Neural crest cell (in vitro differentiated cells): ENCODE measurements around the gene ZNF341. TPM values are rescaled to one million over a fixed set of nuclear protein-coding genes. Genes with fewer than 3 reads are reported as not detected.

Experiments used
- DNase-seq: peaks from one replicate; pipeline ENCODE4 v3.0.0; 2021; ENCODE audit warnings: low read depth, mixed read lengths, low spot score
- H3K27ac Mint-ChIP-seq: one replicate; pipeline ENCODE4 v1.8.0; 2021; ENCODE audit warnings: mild to moderate bottlenecking, mixed read lengths; ENCODE audit not compliant: unreplicated experiment
- H3K27me3 Mint-ChIP-seq: 2 replicates; pipeline ENCODE4 v1.8.0; 2021; ENCODE audit warnings: low read depth, mild to moderate bottlenecking, mixed read lengths
- H3K36me3 Mint-ChIP-seq: 2 replicates; pipeline ENCODE4 v1.8.0; 2021; ENCODE audit warnings: low read depth, mild to moderate bottlenecking, mixed read lengths
- H3K4me1 Mint-ChIP-seq: 2 replicates; pipeline ENCODE4 v1.8.0; 2021; ENCODE audit warnings: mixed read lengths
- H3K4me3 Mint-ChIP-seq: one replicate; pipeline ENCODE4 v1.8.0; 2021; ENCODE audit warnings: mild to moderate bottlenecking, mixed read lengths
- H3K9me3 Mint-ChIP-seq: 2 replicates; pipeline ENCODE4 v1.8.0; 2021; ENCODE audit warnings: mixed read lengths
- CTCF ChIP-seq: fragments of 200-600 bp; sonication (generic); conservative IDR thresholded peaks from 2 replicates; pipeline ENCODE4 v1.5.0; 2021; ENCODE audit warnings: antibody characterized with exemption, mild to moderate bottlenecking
- total RNA-seq: library from RNA; stranded (reverse); gene quantifications from 2 replicates; pipeline ENCODE4 v1.2.1, GENCODE V29; 2021

ZNF341 gene
- total RNA-seq, 1 donor from 2014 or later: 5.1 TPM

- TF ChIP-seq CTCF: no peak
- no peak overlapping the region for H3K27ac Mint-ChIP-seq
- H3K36me3 Mint-ChIP-seq: no peaks in the 10 kb centered on the region
- peaks cover 19% of the 10 kb centered on the region for H3K4me1 Mint-ChIP-seq
- no peak for DNase-seq
- peak overlapping the region; percentile 0 for H3K4me3 Mint-ChIP-seq
- no peaks in the 10 kb centered on the region for H3K9me3 Mint-ChIP-seq
- H3K27me3 Mint-ChIP-seq: no peaks in the 10 kb centered on the region
Measured at GRCh38 chr20:33728463-33728862, 3.3 kb upstream of the ZNF341 start.

DNA sequence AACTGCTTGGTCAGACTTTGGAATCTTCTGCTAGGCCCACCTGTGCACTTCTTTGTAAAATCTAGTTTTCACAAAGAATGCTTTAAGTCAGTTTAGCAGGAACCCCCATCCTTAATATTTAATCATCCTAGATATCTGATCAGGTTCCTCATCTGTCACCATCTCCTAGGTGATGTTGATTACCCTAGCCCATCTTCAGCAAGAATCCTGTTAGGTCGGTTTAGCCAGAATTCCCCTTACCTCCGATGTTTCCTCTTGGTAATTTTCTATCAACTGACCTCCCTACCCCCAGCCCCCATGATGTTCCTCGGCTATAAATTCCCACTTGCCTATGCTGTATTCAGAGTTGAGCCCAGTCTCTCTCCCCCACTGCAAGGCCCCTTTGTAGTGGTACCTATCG is 2.7 kb upstream of the ZNF341 start:
- no peak for TF ChIP-seq CTCF
- no peak for DNase-seq
- Mint-ChIP-seq H3K36me3 (peaks cover 5% of the 10 kb centered on the region), H3K27ac (no peak overlapping the region), H3K4me3 (peak overlapping the region; percentile 41), H3K4me1 (peaks cover 25% of the 10 kb centered on the region), H3K27me3 (no peaks in the 10 kb centered on the region), H3K9me3 (peaks cover 3% of the 10 kb centered on the region)

DNA sequence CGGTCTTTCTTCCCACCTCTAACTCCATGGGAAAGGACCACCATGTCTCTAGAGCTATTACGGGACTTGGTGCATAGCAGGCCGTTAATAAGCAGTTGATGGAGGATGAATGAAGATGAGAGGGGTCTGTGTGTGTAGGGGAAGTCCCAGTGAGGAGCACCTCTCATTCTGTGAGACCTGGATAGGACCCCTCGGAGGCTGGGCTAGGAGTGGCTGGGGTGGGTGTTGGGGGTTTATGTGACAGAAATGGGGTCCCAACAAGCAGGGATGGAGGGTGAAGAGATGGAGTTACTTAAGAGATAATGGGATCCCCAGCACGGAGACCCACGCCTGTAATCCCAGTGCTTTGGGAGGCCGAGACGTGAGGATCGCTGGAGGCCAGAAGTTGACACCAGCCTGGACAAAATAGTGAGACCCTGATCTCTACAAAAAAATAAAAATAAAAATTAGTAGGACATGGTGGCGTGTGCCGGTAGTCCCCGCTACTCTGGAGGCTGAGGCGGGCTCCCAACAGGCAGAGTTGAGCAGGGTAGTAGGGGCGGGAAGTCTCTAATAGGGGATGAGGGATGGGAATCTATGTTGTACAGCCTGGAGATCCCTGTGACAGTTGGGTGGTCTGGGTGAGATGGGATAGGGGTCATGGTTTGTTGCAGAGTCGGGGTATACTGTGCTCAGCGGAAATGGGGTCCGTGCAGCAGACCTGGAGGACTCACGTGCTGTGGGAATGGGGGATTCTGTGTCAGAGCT is 677 bp upstream of the ZNF341 start:
- peaks cover 9% of the 10 kb centered on the region for H3K36me3 Mint-ChIP-seq
- H3K9me3 Mint-ChIP-seq: peaks cover 8% of the 10 kb centered on the region
- peaks cover 25% of the 10 kb centered on the region for H3K4me1 Mint-ChIP-seq
- peak overlapping the region; percentile 87 for H3K4me3 Mint-ChIP-seq
- DNase-seq: no peak
- no peak for TF ChIP-seq CTCF
- no peaks in the 10 kb centered on the region for H3K27me3 Mint-ChIP-seq
- peak overlapping the region; percentile 90 for H3K27ac Mint-ChIP-seq

- Mint-ChIP-seq H3K4me1 (peaks cover 25% of the 10 kb centered on the region), H3K27me3 (no peaks in the 10 kb centered on the region), H3K27ac (peak overlapping the region; percentile 35), H3K4me3 (peak overlapping the region; percentile 84), H3K36me3 (peaks cover 18% of the 10 kb centered on the region), H3K9me3 (peaks cover 16% of the 10 kb centered on the region)
- TF ChIP-seq CTCF: no peak
- DNase-seq: no peak
Measured at GRCh38 chr20:33732166-33732970, 572 bp downstream of the ZNF341 start.

DNA sequence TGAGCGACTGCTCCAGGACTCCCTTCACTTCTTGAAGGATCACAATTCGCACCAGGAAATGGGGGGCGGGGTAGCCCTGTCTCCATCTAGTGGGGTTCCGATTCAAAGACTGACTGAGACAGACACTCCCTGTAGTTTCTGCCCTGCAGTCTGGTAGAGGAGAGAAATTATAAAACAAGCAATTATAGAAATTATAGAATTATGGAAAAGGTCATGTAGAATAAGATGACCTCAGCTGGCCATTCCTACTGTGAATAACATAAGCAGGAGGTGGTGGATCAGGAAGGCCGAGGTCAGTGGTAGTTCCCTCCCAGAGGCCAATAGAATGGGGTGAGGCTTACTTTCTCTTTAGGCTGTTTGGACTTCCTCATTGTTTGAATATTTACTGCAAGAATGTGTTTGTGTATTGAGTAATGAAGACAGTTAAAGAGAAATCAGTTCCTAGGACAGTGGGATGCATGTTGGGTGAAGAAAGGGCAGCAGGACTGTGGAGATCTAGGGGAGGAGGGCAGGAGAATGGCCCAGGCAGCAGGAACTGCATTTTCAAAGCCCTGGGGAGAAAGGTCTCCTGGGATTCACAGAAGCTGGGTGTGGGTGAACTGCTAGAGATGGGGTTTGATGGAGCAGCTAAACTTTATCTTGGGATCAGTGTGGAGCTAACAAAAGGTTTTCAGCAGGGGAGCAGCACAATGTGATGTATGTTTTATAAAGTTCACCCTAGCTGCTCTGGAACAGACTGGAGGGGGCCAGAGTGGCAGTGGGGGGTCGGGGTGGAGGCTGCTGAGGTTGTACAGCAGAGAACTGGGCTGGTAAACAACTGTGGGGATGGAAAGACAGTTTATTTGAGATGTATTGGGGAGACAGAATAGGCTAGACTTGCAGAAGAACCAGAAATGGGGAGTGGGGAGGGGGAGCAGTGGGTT is 2.1 kb downstream of the ZNF341 start:
- Mint-ChIP-seq H3K4me1 (peaks cover 30% of the 10 kb centered on the region), H3K36me3 (peaks cover 25% of the 10 kb centered on the region), H3K27ac (peak overlapping the region; percentile 68), H3K27me3 (no peaks in the 10 kb centered on the region), H3K9me3 (peaks cover 21% of the 10 kb centered on the region), H3K4me3 (peak overlapping the region; percentile 50)
- no peak for DNase-seq
- no peak for TF ChIP-seq CTCF
